Activated naive CD4-positive, alpha-beta T cell treated with anti-CD3 and anti-CD28 coated beads, Interleukin-2, amount 50 U/mL, for 24 hours (primary cell): ENCODE measurements around the gene RHBDD3.
"Not testable (repeated sequence)": the region's sequence is repeated elsewhere in the genome, so short reads cannot be mapped to it uniquely, and the experiment has no call there.

Experiments
- H3K27ac Mint-ChIP-seq: one replicate; pipeline ENCODE4 v1.8.0; 2021; ENCODE audit warnings: mild to moderate bottlenecking, mixed read lengths
- H3K27me3 Mint-ChIP-seq: one replicate; pipeline ENCODE4 v1.8.0; 2021; ENCODE audit warnings: mixed read lengths
- H3K36me3 Mint-ChIP-seq: one replicate; pipeline ENCODE4 v1.8.0; 2021; ENCODE audit warnings: mixed read lengths
- H3K4me1 Mint-ChIP-seq: one replicate; pipeline ENCODE4 v1.8.0; 2021; ENCODE audit warnings: mixed read lengths
- H3K4me3 Mint-ChIP-seq: one replicate; pipeline ENCODE4 v1.8.0; 2021; ENCODE audit warnings: mild to moderate bottlenecking, mixed read lengths
- H3K9me3 Mint-ChIP-seq: one replicate; pipeline ENCODE4 v1.8.0; 2021; ENCODE audit warnings: mixed read lengths

Gene RHBDD3

GRCh38 chr22:29224121-29224858 lies 43.5 kb downstream of the RHBDD3 start:
- Mint-ChIP-seq H3K36me3 (no peaks in the 10 kb centered on the region), H3K27me3 (no peaks in the 10 kb centered on the region), H3K4me3 (no peak overlapping the region), H3K9me3 (no peaks in the 10 kb centered on the region), H3K27ac (no peak overlapping the region), H3K4me1 (no peaks in the 10 kb centered on the region)

- Mint-ChIP-seq H3K4me3 (no peak overlapping the region), H3K36me3 (no peaks in the 10 kb centered on the region), H3K27ac (no peak overlapping the region), H3K4me1 (no peaks in the 10 kb centered on the region), H3K9me3 (no peaks in the 10 kb centered on the region), H3K27me3 (no peaks in the 10 kb centered on the region)
Observed at GRCh38 chr22:29219881-29220670, 47.7 kb downstream of the RHBDD3 start.

GRCh38 chr22:29219409-29219782 lies 48.4 kb downstream of the RHBDD3 start:
- not testable (repeated sequence) for H3K4me1 Mint-ChIP-seq, H3K27ac Mint-ChIP-seq, H3K36me3 Mint-ChIP-seq, H3K27me3 Mint-ChIP-seq, H3K4me3 Mint-ChIP-seq, H3K9me3 Mint-ChIP-seq

- Mint-ChIP-seq H3K4me3 (no peak overlapping the region), H3K27me3 (no peaks in the 10 kb centered on the region), H3K27ac (no peak overlapping the region), H3K9me3 (no peaks in the 10 kb centered on the region), H3K36me3 (no peaks in the 10 kb centered on the region), H3K4me1 (no peaks in the 10 kb centered on the region)
Observed at GRCh38 chr22:29218758-29219408, 48.9 kb downstream of the RHBDD3 start.

GRCh38 chr22:29217827-29218757 lies 49.7 kb downstream of the RHBDD3 start:
- Mint-ChIP-seq H3K4me3 (no peak overlapping the region), H3K27ac (no peak overlapping the region), H3K36me3 (no peaks in the 10 kb centered on the region), H3K27me3 (no peaks in the 10 kb centered on the region), H3K4me1 (no peaks in the 10 kb centered on the region), H3K9me3 (no peaks in the 10 kb centered on the region)

- H3K4me3 Mint-ChIP-seq = no peak overlapping the region
- no peaks in the 10 kb centered on the region for H3K9me3 Mint-ChIP-seq
- H3K27ac Mint-ChIP-seq = no peak overlapping the region
- H3K36me3 Mint-ChIP-seq = no peaks in the 10 kb centered on the region
- H3K4me1 Mint-ChIP-seq = no peaks in the 10 kb centered on the region
- no peaks in the 10 kb centered on the region for H3K27me3 Mint-ChIP-seq
Observed at GRCh38 chr22:29216873-29217666, 50.7 kb downstream of the RHBDD3 start.

- H3K27ac Mint-ChIP-seq = no peak overlapping the region
- H3K27me3 Mint-ChIP-seq = no peaks in the 10 kb centered on the region
- no peaks in the 10 kb centered on the region for H3K9me3 Mint-ChIP-seq
- no peak overlapping the region for H3K4me3 Mint-ChIP-seq
- no peaks in the 10 kb centered on the region for H3K36me3 Mint-ChIP-seq
- no peaks in the 10 kb centered on the region for H3K4me1 Mint-ChIP-seq
Observed at GRCh38 chr22:29216011-29216872, 51.5 kb downstream of the RHBDD3 start.

- H3K36me3 Mint-ChIP-seq = no peaks in the 10 kb centered on the region
- no peaks in the 10 kb centered on the region for H3K27me3 Mint-ChIP-seq
- no peak overlapping the region for H3K4me3 Mint-ChIP-seq
- H3K9me3 Mint-ChIP-seq = no peaks in the 10 kb centered on the region
- no peaks in the 10 kb centered on the region for H3K4me1 Mint-ChIP-seq
- H3K27ac Mint-ChIP-seq = no peak overlapping the region
Observed at GRCh38 chr22:29215012-29215860, 52.5 kb downstream of the RHBDD3 start.

GRCh38 chr22:29214232-29214631 lies 53.5 kb downstream of the RHBDD3 start:
- Mint-ChIP-seq H3K27ac (no peak overlapping the region), H3K4me3 (no peak overlapping the region), H3K36me3 (no peaks in the 10 kb centered on the region)

GRCh38 chr22:29213493-29213892 lies 54.3 kb downstream of the RHBDD3 start:
- H3K27me3 Mint-ChIP-seq = no peaks in the 10 kb centered on the region
- no peak overlapping the region for H3K4me3 Mint-ChIP-seq
- H3K4me1 Mint-ChIP-seq = no peaks in the 10 kb centered on the region
- H3K27ac Mint-ChIP-seq = no peak overlapping the region
- H3K36me3 Mint-ChIP-seq = no peaks in the 10 kb centered on the region
- H3K9me3 Mint-ChIP-seq = no peaks in the 10 kb centered on the region

More at GRCh38 chr22:29214232-29214631, 53.5 kb downstream of the RHBDD3 start:
- no peaks in the 10 kb centered on the region for H3K4me1 Mint-ChIP-seq
- H3K27me3 Mint-ChIP-seq = no peaks in the 10 kb centered on the region
- no peaks in the 10 kb centered on the region for H3K9me3 Mint-ChIP-seq

GRCh38 chr22:29212743-29213142 lies 55.0 kb downstream of the RHBDD3 start:
- H3K4me1 Mint-ChIP-seq = no peaks in the 10 kb centered on the region
- no peak overlapping the region for H3K27ac Mint-ChIP-seq
- H3K27me3 Mint-ChIP-seq = no peaks in the 10 kb centered on the region

GRCh38 chr22:29211466-29211865 lies 56.3 kb downstream of the RHBDD3 start:
- H3K27me3 Mint-ChIP-seq = peaks cover 5% of the 10 kb centered on the region

More at GRCh38 chr22:29212743-29213142, 55.0 kb downstream of the RHBDD3 start:
- H3K4me3 Mint-ChIP-seq = no peak overlapping the region
- no peaks in the 10 kb centered on the region for H3K9me3 Mint-ChIP-seq
- H3K36me3 Mint-ChIP-seq = no peaks in the 10 kb centered on the region

GRCh38 chr22:29211066-29211465 lies 56.7 kb downstream of the RHBDD3 start:
- Mint-ChIP-seq H3K27ac (no peak overlapping the region), H3K27me3 (peaks cover 8% of the 10 kb centered on the region), H3K4me1 (peaks cover 5% of the 10 kb centered on the region), H3K36me3 (no peaks in the 10 kb centered on the region), H3K4me3 (no peak overlapping the region), H3K9me3 (no peaks in the 10 kb centered on the region)

More at GRCh38 chr22:29211466-29211865, 56.3 kb downstream of the RHBDD3 start:
- H3K4me3 Mint-ChIP-seq = no peak overlapping the region
- no peaks in the 10 kb centered on the region for H3K36me3 Mint-ChIP-seq
- H3K27ac Mint-ChIP-seq = no peak overlapping the region
- H3K4me1 Mint-ChIP-seq = peaks cover 1% of the 10 kb centered on the region
- H3K9me3 Mint-ChIP-seq = no peaks in the 10 kb centered on the region
